Loucy (cell line): ENCODE data around the gene XKRX.

ENCODE experiments used
- EZH2phosphoT487 ChIP-seq: fragments of 200-600 bp; IDR thresholded peaks from 2 replicates; pipeline ENCODE4 v1.6.1; 2018; ENCODE audit warnings: antibody characterized with exemption, mild to moderate bottlenecking, moderate library complexity, borderline replicate concordance
- TF ChIP-seq, protein P1 (sequence below): fragments of 200-600 bp; sonication (generic); conservative IDR thresholded peaks from 2 replicates; pipeline ENCODE4 v1.5.1; 2014; ENCODE audit warnings: mild to moderate bottlenecking, antibody characterized with exemption, low read length

DNA sequence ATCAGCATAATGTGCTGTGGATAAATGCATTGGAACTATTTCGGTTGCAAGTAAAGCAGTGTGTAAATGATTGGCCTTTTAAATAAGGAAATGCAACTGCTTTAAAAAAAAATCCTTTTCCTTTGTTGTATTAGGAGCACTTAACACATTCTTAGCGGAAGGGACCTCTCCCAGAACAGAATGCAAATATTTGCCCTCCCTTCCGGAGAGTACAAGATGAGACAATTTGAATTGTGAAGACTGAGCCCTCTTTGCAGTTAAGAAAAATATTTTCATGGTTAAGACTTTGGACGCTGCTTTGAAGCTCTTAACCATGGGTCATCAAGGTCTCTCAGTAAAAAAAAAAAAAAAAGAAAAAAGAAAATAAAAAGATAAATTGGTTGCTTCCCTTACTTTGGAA is 45.1 kb downstream of the XKRX start:
- TF ChIP-seq, protein P1, sequence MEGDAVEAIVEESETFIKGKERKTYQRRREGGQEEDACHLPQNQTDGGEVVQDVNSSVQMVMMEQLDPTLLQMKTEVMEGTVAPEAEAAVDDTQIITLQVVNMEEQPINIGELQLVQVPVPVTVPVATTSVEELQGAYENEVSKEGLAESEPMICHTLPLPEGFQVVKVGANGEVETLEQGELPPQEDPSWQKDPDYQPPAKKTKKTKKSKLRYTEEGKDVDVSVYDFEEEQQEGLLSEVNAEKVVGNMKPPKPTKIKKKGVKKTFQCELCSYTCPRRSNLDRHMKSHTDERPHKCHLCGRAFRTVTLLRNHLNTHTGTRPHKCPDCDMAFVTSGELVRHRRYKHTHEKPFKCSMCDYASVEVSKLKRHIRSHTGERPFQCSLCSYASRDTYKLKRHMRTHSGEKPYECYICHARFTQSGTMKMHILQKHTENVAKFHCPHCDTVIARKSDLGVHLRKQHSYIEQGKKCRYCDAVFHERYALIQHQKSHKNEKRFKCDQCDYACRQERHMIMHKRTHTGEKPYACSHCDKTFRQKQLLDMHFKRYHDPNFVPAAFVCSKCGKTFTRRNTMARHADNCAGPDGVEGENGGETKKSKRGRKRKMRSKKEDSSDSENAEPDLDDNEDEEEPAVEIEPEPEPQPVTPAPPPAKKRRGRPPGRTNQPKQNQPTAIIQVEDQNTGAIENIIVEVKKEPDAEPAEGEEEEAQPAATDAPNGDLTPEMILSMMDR, result no peak
- TF ChIP-seq EZH2phosphoT487, result no peak
